ENCODE measurements around the gene CEP20.

DNA sequence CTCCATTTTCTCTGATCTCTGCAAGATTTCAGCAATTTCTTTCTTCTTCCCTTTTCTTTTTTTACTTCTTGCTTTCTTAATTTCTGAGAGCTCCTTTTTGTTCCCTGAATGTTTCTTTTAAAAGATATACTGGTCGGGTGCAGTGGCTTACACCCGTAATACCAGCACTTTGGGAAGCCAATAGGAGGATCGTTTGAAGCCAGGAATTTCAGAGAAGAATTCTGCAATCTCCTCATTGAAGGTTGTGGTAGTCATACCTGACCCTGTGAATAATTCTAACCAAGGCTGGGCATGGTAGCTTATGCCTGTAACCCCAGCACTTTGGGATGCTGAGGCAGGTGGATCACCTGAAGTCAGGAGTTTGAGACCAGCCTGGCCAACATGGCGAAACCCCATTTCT lies 45.4 kb upstream of the CEP20 start:
- TF ChIP-seq GATA3 (IDR thresholded peaks at IDR 0.05; ENCODE audit: low read depth, low read length) (no peak), GATA2 (IDR thresholded peaks at IDR 0.05; ENCODE audit: low read depth, low read length) (no peak)

Data from SH-SY5Y (cell line).